ENCODE measurements around the gene KLRF1. TPM values are rescaled to one million over a fixed set of nuclear protein-coding genes. Genes with fewer than 3 reads are reported as not detected.

The KLRF1 gene
- total RNA-seq, 1 donor from 2014 or later = not detected

GRCh38 chr12:9808504-9808903 lies 18.8 kb upstream of the KLRF1 start:
- DNase-seq (ENCODE audit: low spot score) = no peak
- Mint-ChIP-seq H3K36me3 (ENCODE audit: low read depth, unreplicated experiment) (no peaks in the 10 kb centered on the region), H3K4me3 (ENCODE audit: unreplicated experiment) (no peak overlapping the region), H3K4me1 (ENCODE audit: unreplicated experiment) (peaks cover 3% of the 10 kb centered on the region), H3K9me3 (ENCODE audit: unreplicated experiment) (no peaks in the 10 kb centered on the region), H3K27me3 (ENCODE audit: unreplicated experiment) (peaks cover 4% of the 10 kb centered on the region), H3K27ac (ENCODE audit: unreplicated experiment) (no peak overlapping the region)
- TF ChIP-seq CTCF (IDR thresholded peaks at IDR 0.05; ENCODE audit: unreplicated experiment) = no peak

GRCh38 chr12:9809338-9809737 lies 17.9 kb upstream of the KLRF1 start:
- no peaks in the 10 kb centered on the region for H3K36me3 Mint-ChIP-seq (ENCODE audit: low read depth, unreplicated experiment)

GRCh38 chr12:9809866-9810265 lies 17.4 kb upstream of the KLRF1 start:
- Mint-ChIP-seq H3K27ac (ENCODE audit: unreplicated experiment) (no peak overlapping the region), H3K36me3 (ENCODE audit: low read depth, unreplicated experiment) (no peaks in the 10 kb centered on the region), H3K4me1 (ENCODE audit: unreplicated experiment) (peaks cover 3% of the 10 kb centered on the region), H3K4me3 (ENCODE audit: unreplicated experiment) (no peak overlapping the region), H3K9me3 (ENCODE audit: unreplicated experiment) (no peaks in the 10 kb centered on the region), H3K27me3 (ENCODE audit: unreplicated experiment) (peaks cover 4% of the 10 kb centered on the region)
- TF ChIP-seq CTCF (IDR thresholded peaks at IDR 0.05; ENCODE audit: unreplicated experiment) = no peak
- no peak for DNase-seq (ENCODE audit: low spot score)

More at GRCh38 chr12:9809338-9809737, 17.9 kb upstream of the KLRF1 start:
- Mint-ChIP-seq H3K27ac (ENCODE audit: unreplicated experiment) (no peak overlapping the region), H3K4me3 (ENCODE audit: unreplicated experiment) (no peak overlapping the region), H3K4me1 (ENCODE audit: unreplicated experiment) (peaks cover 3% of the 10 kb centered on the region), H3K27me3 (ENCODE audit: unreplicated experiment) (peaks cover 4% of the 10 kb centered on the region), H3K9me3 (ENCODE audit: unreplicated experiment) (no peaks in the 10 kb centered on the region)
- DNase-seq (ENCODE audit: low spot score) = no peak
- no peak for TF ChIP-seq CTCF (IDR thresholded peaks at IDR 0.05; ENCODE audit: unreplicated experiment)

GRCh38 chr12:9810671-9811070 lies 16.6 kb upstream of the KLRF1 start:
- H3K36me3 Mint-ChIP-seq (ENCODE audit: low read depth, unreplicated experiment) = no peaks in the 10 kb centered on the region
- no peak overlapping the region for H3K27ac Mint-ChIP-seq (ENCODE audit: unreplicated experiment)
- H3K9me3 Mint-ChIP-seq (ENCODE audit: unreplicated experiment) = no peaks in the 10 kb centered on the region
- no peak overlapping the region for H3K4me3 Mint-ChIP-seq (ENCODE audit: unreplicated experiment)
- DNase-seq (ENCODE audit: low spot score) = no peak
- H3K27me3 Mint-ChIP-seq (ENCODE audit: unreplicated experiment) = peaks cover 4% of the 10 kb centered on the region
- TF ChIP-seq CTCF (IDR thresholded peaks at IDR 0.05; ENCODE audit: unreplicated experiment) = no peak
- peaks cover 3% of the 10 kb centered on the region for H3K4me1 Mint-ChIP-seq (ENCODE audit: unreplicated experiment)

- no peak for DNase-seq (ENCODE audit: low spot score)
- no peaks in the 10 kb centered on the region for H3K36me3 Mint-ChIP-seq (ENCODE audit: low read depth, unreplicated experiment)
- H3K27me3 Mint-ChIP-seq (ENCODE audit: unreplicated experiment) = peaks cover 4% of the 10 kb centered on the region
- H3K4me1 Mint-ChIP-seq (ENCODE audit: unreplicated experiment) = peaks cover 3% of the 10 kb centered on the region
- no peak overlapping the region for H3K4me3 Mint-ChIP-seq (ENCODE audit: unreplicated experiment)
- no peak overlapping the region for H3K27ac Mint-ChIP-seq (ENCODE audit: unreplicated experiment)
- H3K9me3 Mint-ChIP-seq (ENCODE audit: unreplicated experiment) = no peaks in the 10 kb centered on the region
- no peak for TF ChIP-seq CTCF (IDR thresholded peaks at IDR 0.05; ENCODE audit: unreplicated experiment)
Measured at GRCh38 chr12:9811621-9812020, 15.7 kb upstream of the KLRF1 start.
